Activated naive CD8-positive, alpha-beta T cell treated with anti-CD3 and anti-CD28 coated beads, Interleukin-2, amount 50 U/mL, for 24 hours (primary cell): ENCODE measurements around the gene XRCC1.

Experiments
- ATAC-seq: fragments of 150-1000 bp; cut with Tn5 transposase; one replicate; pipeline ENCODE4 v1.10.0; 2021
- DNase-seq: peaks from one replicate; pipeline ENCODE4 v3.0.0; 2021
- H3K27ac Mint-ChIP-seq: one replicate; pipeline ENCODE4 v1.8.0; 2021; ENCODE audit warnings: mild to moderate bottlenecking, mixed read lengths
- H3K27me3 Mint-ChIP-seq: one replicate; pipeline ENCODE4 v1.8.0; 2021; ENCODE audit warnings: mixed read lengths
- H3K36me3 Mint-ChIP-seq: one replicate; pipeline ENCODE4 v1.8.0; 2021; ENCODE audit warnings: low read depth, mixed read lengths
- H3K4me1 Mint-ChIP-seq: one replicate; pipeline ENCODE4 v1.8.0; 2021; ENCODE audit warnings: mixed read lengths
- H3K4me3 Mint-ChIP-seq: one replicate; pipeline ENCODE4 v1.8.0; 2021; ENCODE audit warnings: mild to moderate bottlenecking, moderate library complexity, mixed read lengths
- H3K9me3 Mint-ChIP-seq: one replicate; pipeline ENCODE4 v1.8.0; 2021; ENCODE audit warnings: mixed read lengths

Gene XRCC1

GRCh38 chr19:43575156-43575950, at the start of gene XRCC1, which contains the start of gene PINLYP:
TSS of gene XRCC1 (minus strand) at chr19:43575527. CDS start at chr19:43575458, 69 bp downstream.
TSS of gene PINLYP (plus strand) at chr19:43575801. CDS start at chr19:43577192, 1,391 bp downstream.
- Mint-ChIP-seq H3K36me3 (no peaks in the 10 kb centered on the region), H3K4me3 (peak within 1 kb of the TSS; percentile 96), H3K9me3 (no peaks in the 10 kb centered on the region), H3K27ac (peak within 1 kb of the TSS; percentile 91), H3K27me3 (peaks cover 2% of the 10 kb centered on the region), H3K4me1 (peaks cover 49% of the 10 kb centered on the region)
- ATAC-seq (peak; percentile 98), DNase-seq (peak; percentile 97)

DNA sequence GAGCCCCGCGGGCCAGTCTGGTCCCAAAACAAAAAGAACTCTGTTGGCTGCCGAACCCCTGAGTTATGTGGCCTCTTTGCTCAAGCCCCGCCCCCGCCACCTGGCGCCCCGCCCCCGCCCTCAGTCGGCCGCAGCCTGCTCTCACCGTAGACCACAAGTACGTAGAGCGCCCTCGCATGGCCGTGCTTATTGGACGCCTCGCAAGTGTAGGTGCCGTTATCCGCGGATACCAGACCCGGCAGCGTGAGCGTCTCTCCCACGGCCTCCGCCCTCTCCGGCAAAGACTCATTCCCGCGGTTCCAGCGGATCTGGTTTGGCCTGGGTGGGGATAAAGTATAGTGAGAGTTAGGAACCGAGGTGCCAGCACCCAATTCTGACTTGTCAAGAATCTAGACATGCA, 49.6 kb upstream of the XRCC1 start:
- DNase-seq (peak; percentile 88), ATAC-seq (peak; percentile 78)
- H3K36me3 Mint-ChIP-seq: no peaks in the 10 kb centered on the region
- peaks cover 2% of the 10 kb centered on the region for H3K27me3 Mint-ChIP-seq
- no peak overlapping the region for H3K27ac Mint-ChIP-seq
- no peaks in the 10 kb centered on the region for H3K9me3 Mint-ChIP-seq
- H3K4me1 Mint-ChIP-seq: peaks cover 21% of the 10 kb centered on the region
- no peak overlapping the region for H3K4me3 Mint-ChIP-seq

DNA sequence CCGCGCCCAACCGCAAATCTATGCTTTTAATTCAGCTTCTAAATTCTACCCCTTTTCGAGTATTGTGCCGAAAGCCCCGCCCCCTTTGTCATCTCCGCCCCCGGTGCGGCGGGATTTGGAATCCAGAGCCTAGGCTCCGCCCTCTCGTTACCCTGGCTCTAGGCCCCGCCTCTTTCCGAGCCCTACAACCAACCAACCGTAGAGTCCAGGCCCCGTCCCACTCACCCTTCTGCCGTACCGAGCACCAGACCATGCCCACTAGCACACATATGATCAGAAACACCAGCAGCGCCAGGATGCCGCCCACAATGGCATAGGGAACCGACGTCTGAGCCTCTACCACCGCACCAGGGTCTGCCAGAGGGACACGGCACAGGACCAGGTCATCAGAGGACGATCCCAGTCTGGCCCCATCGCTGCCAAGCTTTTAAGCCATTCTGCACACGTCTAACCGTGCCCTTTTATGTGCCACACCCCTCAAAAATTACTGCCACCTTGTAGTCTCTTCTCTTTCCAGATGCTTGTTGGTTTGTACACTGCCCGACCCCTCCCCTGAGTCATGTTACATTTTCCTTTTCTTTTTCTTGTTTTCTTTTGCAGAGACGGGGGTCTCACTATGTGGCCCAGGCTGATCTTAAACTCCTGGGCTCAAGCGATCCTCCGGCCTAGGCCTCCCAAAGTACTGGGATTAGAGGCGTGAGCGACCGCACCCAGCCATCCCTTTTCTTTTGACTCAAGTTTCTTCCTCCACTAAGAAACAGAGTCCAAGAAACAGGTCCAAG, 48.8 kb upstream of the XRCC1 start:
- peaks cover 27% of the 10 kb centered on the region for H3K4me1 Mint-ChIP-seq
- no peak overlapping the region for H3K4me3 Mint-ChIP-seq
- H3K27me3 Mint-ChIP-seq: peaks cover 2% of the 10 kb centered on the region
- no peak for DNase-seq
- no peak overlapping the region for H3K27ac Mint-ChIP-seq
- H3K9me3 Mint-ChIP-seq: no peaks in the 10 kb centered on the region
- no peaks in the 10 kb centered on the region for H3K36me3 Mint-ChIP-seq
- ATAC-seq: no peak

GRCh38 chr19:43622956-43623355, 47.6 kb upstream of the XRCC1 start:
- Mint-ChIP-seq H3K27me3 (peaks cover 2% of the 10 kb centered on the region), H3K4me1 (peaks cover 31% of the 10 kb centered on the region), H3K36me3 (no peaks in the 10 kb centered on the region), H3K27ac (no peak overlapping the region), H3K9me3 (no peaks in the 10 kb centered on the region), H3K4me3 (no peak overlapping the region)
- DNase-seq (no peak), ATAC-seq (no peak)

DNA sequence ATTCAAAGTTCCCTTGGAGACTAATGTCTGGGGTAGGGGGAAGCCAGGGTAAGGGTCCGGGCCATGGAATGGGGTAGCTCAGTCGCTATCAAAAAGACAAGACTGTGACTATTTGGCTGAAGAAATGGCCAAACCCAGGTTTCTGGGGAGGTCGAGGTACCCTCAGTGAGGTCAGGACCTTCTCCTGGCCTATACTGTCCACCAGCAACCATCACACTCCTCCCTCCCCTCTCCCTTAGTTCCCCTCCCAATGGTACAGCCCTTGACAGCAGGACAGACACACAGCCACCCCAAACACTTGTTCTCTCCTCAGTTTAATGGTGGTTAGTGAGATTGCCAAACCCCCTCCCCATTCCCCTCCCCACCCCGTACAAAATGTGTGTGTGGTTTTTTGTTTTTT, 46.7 kb upstream of the XRCC1 start:
- peaks cover 31% of the 10 kb centered on the region for H3K4me1 Mint-ChIP-seq
- no peaks in the 10 kb centered on the region for H3K36me3 Mint-ChIP-seq
- no peak overlapping the region for H3K4me3 Mint-ChIP-seq
- no peak overlapping the region for H3K27ac Mint-ChIP-seq
- ATAC-seq (no peak), DNase-seq (no peak)
- no peaks in the 10 kb centered on the region for H3K9me3 Mint-ChIP-seq
- no peaks in the 10 kb centered on the region for H3K27me3 Mint-ChIP-seq

DNA sequence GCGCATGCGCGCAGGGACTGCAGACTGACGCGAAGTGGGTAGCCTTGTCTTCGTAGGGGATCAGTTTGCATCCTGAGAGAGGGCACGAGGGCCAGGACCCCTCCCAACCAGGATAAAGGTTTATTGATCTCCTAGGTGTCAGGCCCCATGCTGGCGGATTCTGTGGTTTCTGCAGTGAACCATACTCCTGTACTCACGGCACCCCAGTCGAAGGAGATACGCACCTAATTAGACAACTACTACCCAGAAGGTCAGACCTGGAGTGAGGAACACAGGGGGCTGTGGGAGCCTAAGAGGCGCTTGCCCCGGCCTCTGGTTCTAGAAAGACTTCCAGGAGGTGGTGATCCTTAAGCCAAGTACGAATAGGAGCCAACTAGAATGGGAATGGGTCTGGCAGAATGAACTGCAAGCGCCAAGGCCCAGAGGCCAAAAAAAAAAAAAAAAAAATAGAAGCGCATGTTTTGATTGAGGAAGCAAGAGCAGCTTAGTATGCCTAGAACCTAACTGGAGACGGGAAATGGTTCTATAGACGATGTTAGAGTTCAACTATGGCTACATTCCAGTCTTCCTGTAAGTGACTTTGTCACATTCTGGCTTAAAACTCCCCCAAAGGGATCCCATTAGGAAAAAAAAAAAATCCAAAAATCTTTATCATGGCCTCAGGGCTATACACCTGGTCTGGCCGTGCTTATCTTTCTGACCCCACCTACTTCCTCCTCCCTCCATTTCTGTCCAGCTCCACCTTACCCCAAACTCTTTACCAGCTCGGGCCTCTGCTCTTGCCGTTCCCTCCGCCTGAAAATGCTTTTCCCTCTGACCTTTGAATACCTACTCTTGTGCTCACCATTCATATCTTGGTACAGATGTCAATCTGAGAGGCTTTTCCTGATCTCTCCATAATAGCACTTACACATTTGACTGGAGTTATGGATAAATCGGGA, 45.0 kb upstream of the XRCC1 start:
- Mint-ChIP-seq H3K36me3 (no peaks in the 10 kb centered on the region), H3K27me3 (no peaks in the 10 kb centered on the region), H3K9me3 (no peaks in the 10 kb centered on the region), H3K4me1 (peaks cover 27% of the 10 kb centered on the region), H3K27ac (peak overlapping the region; percentile 98), H3K4me3 (peak overlapping the region; percentile 93)
- peak; percentile 1 for ATAC-seq
- DNase-seq: peak; percentile 91

- H3K36me3 Mint-ChIP-seq: no peaks in the 10 kb centered on the region
- H3K4me3 Mint-ChIP-seq: peak within 1 kb of the TSS; percentile 93
- peak; percentile 88 for ATAC-seq
- H3K27me3 Mint-ChIP-seq: no peaks in the 10 kb centered on the region
- peak within 1 kb of the TSS; percentile 98 for H3K27ac Mint-ChIP-seq
- peak; percentile 87 for DNase-seq
- peaks cover 20% of the 10 kb centered on the region for H3K4me1 Mint-ChIP-seq
- H3K9me3 Mint-ChIP-seq: no peaks in the 10 kb centered on the region
Measured at GRCh38 chr19:43619262-43620060, 44.1 kb upstream of the XRCC1 start, which contains the start of gene ZNF428. TSS of gene ZNF428 (minus strand) at chr19:43619629. CDS start at chr19:43614304, 5,325 bp downstream.

DNA sequence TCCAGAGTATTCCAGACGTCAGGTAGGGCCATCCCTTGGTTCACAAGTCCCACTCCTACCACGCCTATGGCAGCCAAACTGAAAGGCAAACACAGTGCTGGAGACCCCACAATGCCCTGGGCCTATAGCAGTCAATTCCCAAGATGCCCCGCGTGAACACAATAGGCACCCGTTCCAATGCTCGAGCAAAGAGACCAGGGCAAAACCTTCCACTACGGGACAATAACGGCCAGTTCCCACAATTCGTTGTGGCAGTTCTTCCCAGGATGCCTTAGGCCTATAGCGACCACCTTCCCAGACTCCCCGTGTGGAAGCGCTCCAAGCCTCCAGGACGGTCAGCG, 43.6 kb upstream of the XRCC1 start:
- H3K4me1 Mint-ChIP-seq: peaks cover 18% of the 10 kb centered on the region
- DNase-seq (peak; percentile 67), ATAC-seq (peak; percentile 67)
- no peaks in the 10 kb centered on the region for H3K27me3 Mint-ChIP-seq
- no peaks in the 10 kb centered on the region for H3K9me3 Mint-ChIP-seq
- peak overlapping the region; percentile 98 for H3K27ac Mint-ChIP-seq
- H3K4me3 Mint-ChIP-seq: peak overlapping the region; percentile 93
- no peaks in the 10 kb centered on the region for H3K36me3 Mint-ChIP-seq

- no peak for ATAC-seq
- Mint-ChIP-seq H3K4me1 (peaks cover 18% of the 10 kb centered on the region), H3K27me3 (no peaks in the 10 kb centered on the region), H3K4me3 (no peak overlapping the region), H3K36me3 (peaks cover 7% of the 10 kb centered on the region), H3K27ac (no peak overlapping the region), H3K9me3 (no peaks in the 10 kb centered on the region)
- DNase-seq: no peak
Measured at GRCh38 chr19:43616954-43617353, 41.6 kb upstream of the XRCC1 start.

DNA sequence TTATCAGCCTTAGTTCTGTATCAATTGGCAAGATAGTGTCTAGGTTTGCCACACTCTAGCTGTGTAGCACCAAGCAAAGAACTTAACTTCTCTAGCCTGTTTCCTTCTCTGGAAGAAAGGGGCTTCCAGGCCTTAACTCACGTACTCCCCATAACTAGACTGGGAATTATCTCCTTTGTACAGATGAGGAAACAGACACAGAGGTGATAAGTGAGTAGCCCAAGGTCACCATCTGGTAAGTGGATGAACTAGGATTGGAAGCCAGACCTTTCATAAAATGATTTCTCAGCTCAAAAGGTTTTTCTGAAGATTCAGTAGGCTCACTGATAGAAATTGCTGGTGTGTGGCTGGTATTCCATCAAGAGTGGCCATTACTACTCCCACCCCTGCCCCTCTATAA, 41.0 kb upstream of the XRCC1 start:
- H3K27me3 Mint-ChIP-seq: no peaks in the 10 kb centered on the region
- H3K9me3 Mint-ChIP-seq: no peaks in the 10 kb centered on the region
- peaks cover 11% of the 10 kb centered on the region for H3K36me3 Mint-ChIP-seq
- H3K4me1 Mint-ChIP-seq: peaks cover 18% of the 10 kb centered on the region
- no peak overlapping the region for H3K4me3 Mint-ChIP-seq
- DNase-seq (no peak), ATAC-seq (no peak)
- no peak overlapping the region for H3K27ac Mint-ChIP-seq

- Mint-ChIP-seq H3K9me3 (no peaks in the 10 kb centered on the region), H3K27me3 (no peaks in the 10 kb centered on the region), H3K4me3 (no peak overlapping the region), H3K36me3 (peaks cover 11% of the 10 kb centered on the region), H3K27ac (no peak overlapping the region), H3K4me1 (peaks cover 3% of the 10 kb centered on the region)
- DNase-seq (no peak), ATAC-seq (no peak)
Measured at GRCh38 chr19:43612374-43612773, 37.0 kb upstream of the XRCC1 start.

GRCh38 chr19:43611788-43612187, 36.5 kb upstream of the XRCC1 start, which contains the start of gene SRRM5:
TSS of gene SRRM5 (plus strand) at chr19:43612088. CDS start at chr19:43612122, 34 bp downstream.
- Mint-ChIP-seq H3K4me1 (peaks cover 8% of the 10 kb centered on the region), H3K9me3 (no peaks in the 10 kb centered on the region), H3K27ac (peak within 1 kb of the TSS; percentile 29), H3K4me3 (no peak within 1 kb of the TSS), H3K27me3 (no peaks in the 10 kb centered on the region), H3K36me3 (peaks cover 11% of the 10 kb centered on the region)
- DNase-seq (no peak), ATAC-seq (no peak)

GRCh38 chr19:43610493-43610892, 35.2 kb upstream of the XRCC1 start:
- no peak for DNase-seq
- Mint-ChIP-seq H3K4me1 (peaks cover 8% of the 10 kb centered on the region), H3K4me3 (no peak overlapping the region), H3K9me3 (no peaks in the 10 kb centered on the region), H3K36me3 (peaks cover 11% of the 10 kb centered on the region), H3K27me3 (no peaks in the 10 kb centered on the region), H3K27ac (peak overlapping the region; percentile 23)
- no peak for ATAC-seq
